ENCODE measurements around the gene TGFBRAP1.
A peak's percentile ranks its signal among the peaks of the same experiment; 100 is the strongest.

TGFBRAP1 gene

GRCh38 chr2:105235388-105236059 is 94.0 kb downstream of the TGFBRAP1 start:
- ATAC-seq (peak; percentile 63), DNase-seq (peak; percentile 76)
- Mint-ChIP-seq H3K27me3 (peaks cover 5% of the 10 kb centered on the region), H3K27ac (no peak overlapping the region), H3K4me1 (peaks cover 10% of the 10 kb centered on the region), H3K9me3 (no peaks in the 10 kb centered on the region), H3K36me3 (ENCODE audit: low read depth) (no peaks in the 10 kb centered on the region), H3K4me3 (no peak overlapping the region)

DNA sequence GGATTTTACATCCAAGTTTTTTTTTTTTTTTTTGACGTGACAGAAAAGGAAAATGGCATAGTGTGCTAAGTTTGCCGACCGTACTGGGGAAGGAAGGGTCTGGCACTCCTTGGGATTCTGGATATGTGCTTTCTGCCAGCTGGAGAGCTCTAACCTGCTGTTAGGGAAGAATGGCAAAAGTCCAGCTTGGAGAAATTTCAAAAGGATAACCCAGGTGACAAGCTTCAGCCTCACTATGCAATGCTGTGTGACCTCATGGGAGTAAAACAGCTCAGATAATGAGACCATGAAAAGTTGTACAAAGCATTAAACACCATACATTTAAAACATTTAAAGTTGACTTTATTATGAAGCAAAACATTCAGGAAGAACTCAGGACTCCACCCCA is 98.3 kb downstream of the TGFBRAP1 start:
- Mint-ChIP-seq H3K27me3 (no peaks in the 10 kb centered on the region), H3K27ac (no peak overlapping the region), H3K4me3 (no peak overlapping the region), H3K4me1 (peaks cover 8% of the 10 kb centered on the region), H3K9me3 (no peaks in the 10 kb centered on the region), H3K36me3 (ENCODE audit: low read depth) (no peaks in the 10 kb centered on the region)
- ATAC-seq (no peak), DNase-seq (no peak)

DNA sequence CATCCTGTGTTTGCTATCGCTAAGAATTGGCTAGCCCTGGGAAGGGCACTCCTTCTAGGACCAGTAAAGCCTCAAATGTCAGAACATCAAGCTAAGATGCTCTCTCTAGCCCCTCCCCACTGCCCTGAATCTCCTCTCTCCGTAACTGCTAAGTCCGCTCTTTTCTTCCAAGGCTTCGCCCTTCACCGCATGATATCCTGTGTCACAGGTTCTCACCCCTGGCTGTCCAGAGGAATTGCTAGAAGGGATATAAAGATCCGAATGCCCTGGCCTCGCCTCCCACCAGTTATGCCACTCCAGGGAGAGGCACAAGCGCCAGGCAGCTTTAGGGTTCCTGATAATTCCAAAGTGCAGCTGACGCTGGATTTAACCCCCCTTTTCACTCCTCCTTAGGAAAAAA is 105.1 kb downstream of the TGFBRAP1 start:
- DNase-seq (no peak), ATAC-seq (no peak)
- no peaks in the 10 kb centered on the region for H3K4me1 Mint-ChIP-seq
- no peaks in the 10 kb centered on the region for H3K9me3 Mint-ChIP-seq
- peaks cover 13% of the 10 kb centered on the region for H3K27me3 Mint-ChIP-seq
- H3K27ac Mint-ChIP-seq, result no peak overlapping the region
- no peaks in the 10 kb centered on the region for H3K36me3 Mint-ChIP-seq (ENCODE audit: low read depth)
- H3K4me3 Mint-ChIP-seq, result no peak overlapping the region

GRCh38 chr2:105220604-105221003 is 108.9 kb downstream of the TGFBRAP1 start:
- DNase-seq, result no peak

DNA sequence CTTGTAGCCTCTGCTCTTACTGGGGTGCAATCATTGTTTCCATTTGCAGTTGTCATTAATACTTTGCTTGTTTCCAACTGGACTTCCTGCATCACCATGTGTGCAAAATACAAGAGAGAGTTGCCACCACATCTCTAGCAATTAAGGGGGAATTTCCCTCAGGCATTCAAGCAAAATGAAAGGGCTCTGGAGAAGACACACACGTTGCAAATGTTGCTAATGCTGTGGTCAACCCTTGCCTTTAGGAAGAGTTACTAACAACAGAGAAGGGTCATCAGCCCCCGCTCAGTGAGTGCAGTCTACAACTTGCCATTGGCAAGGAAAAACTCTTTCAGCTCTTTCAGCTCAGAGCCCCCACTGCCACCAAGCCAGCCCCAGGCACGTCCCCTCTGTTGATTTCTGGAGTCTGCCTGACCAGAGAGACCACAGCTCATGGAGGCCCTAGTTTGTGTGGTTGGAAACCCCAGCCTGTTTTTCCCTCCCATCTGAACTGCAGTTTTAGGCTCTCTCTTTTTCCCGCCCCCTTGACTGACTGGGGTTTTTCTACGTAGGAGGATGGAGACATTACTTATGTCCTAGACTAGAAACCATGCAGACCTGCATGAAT is 113.8 kb downstream of the TGFBRAP1 start:
- no peak overlapping the region for H3K4me3 Mint-ChIP-seq
- H3K4me1 Mint-ChIP-seq, result no peaks in the 10 kb centered on the region
- H3K27ac Mint-ChIP-seq, result no peak overlapping the region
- H3K9me3 Mint-ChIP-seq, result no peaks in the 10 kb centered on the region
- no peak for DNase-seq
- H3K36me3 Mint-ChIP-seq (ENCODE audit: low read depth), result no peaks in the 10 kb centered on the region
- no peaks in the 10 kb centered on the region for H3K27me3 Mint-ChIP-seq
- peak; percentile 28 for ATAC-seq

More at GRCh38 chr2:105220604-105221003, 108.9 kb downstream of the TGFBRAP1 start:
- H3K9me3 Mint-ChIP-seq, result no peaks in the 10 kb centered on the region
- ATAC-seq, result no peak
- peaks cover 13% of the 10 kb centered on the region for H3K27me3 Mint-ChIP-seq
- no peak overlapping the region for H3K27ac Mint-ChIP-seq
- no peak overlapping the region for H3K4me3 Mint-ChIP-seq
- no peaks in the 10 kb centered on the region for H3K36me3 Mint-ChIP-seq (ENCODE audit: low read depth)
- H3K4me1 Mint-ChIP-seq, result no peaks in the 10 kb centered on the region
